HG03520 (cell line): ENCODE data around the gene ACVR1B.

ENCODE experiments used
- ATAC-seq: cut with Tn5 transposase; IDR thresholded peaks from one replicate; pipeline ENCODE4 v1.9.1; 2021; ENCODE audit warnings: mild to moderate bottlenecking, moderate library complexity; ENCODE audit not compliant: unreplicated experiment

ACVR1B gene

GRCh38 chr12:52003591-52003990, 52.1 kb downstream of the ACVR1B start:
- ATAC-seq: no peak

GRCh38 chr12:52004042-52004648, 52.6 kb downstream of the ACVR1B start:
- no peak for ATAC-seq

DNA sequence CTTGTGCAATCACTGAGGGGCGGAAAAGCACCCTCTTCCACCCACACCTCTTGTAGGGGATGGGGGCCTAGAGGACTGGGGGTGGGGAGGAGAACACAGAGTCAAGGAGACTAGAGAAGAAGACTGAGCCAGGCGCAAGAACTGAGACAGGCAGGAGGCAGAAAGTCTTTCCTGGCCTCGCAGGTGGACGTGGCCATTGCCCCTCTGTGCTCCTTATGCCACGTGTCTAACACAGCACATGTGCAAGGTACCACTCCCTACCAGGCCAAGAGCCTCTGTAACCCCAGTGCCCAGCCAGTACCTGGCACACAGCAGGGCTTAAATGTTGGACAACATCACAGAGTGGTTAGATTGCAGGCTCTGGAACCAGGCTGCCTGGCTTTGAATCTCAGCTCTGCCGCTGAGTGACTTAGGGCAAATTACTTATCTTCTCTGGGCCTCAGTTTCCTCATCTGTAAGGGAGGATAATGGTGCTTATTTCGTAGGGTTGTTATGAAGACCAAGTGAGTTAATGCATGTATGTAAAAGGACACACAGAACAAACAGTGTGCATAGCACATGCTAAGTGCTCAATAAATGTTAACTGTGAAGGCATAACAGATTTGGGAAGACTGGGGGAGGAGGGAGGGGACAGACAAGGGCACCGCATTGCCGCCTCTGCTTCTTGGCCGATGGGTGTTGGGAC, 53.9 kb downstream of the ACVR1B start:
- no peak for ATAC-seq

DNA sequence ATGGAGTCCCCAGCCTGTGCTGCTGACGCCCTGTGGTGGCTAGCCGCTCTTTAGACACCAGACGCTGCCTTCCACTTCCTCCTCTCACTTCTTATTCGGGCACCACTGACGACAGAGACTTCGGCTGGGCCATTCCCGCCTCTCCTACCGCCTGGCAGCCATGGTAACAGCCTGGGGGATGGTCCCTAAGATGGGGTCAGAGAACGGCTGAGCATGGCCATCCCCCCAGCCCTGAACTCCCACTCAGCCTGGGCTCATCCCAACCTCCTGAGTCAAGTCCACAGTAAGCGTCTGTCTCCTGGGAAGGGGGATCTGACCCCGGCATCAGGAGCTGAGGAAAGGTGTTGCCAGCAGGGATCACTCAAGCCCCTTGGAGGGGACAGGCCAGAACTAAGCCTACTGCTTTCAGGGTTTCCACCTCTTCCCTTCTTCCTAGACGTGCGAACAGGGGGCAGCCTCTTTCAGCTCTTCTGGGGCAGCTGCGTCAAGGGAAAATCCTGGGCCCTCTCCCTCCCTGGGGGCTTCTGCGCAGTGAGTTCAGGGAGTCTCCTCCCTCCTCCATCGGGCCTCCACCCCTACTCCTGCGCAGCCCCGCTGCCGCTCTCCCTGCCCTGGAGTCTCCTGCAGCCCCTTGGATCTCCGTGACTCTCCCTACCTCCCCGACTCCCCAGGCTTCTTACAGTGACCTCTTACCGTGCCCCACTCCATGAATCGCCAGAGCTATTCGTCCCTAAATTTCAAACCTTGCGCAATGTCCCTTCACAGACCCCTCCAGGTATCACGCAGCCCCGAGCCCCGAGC, 54.6 kb downstream of the ACVR1B start:
- ATAC-seq: no peak

DNA sequence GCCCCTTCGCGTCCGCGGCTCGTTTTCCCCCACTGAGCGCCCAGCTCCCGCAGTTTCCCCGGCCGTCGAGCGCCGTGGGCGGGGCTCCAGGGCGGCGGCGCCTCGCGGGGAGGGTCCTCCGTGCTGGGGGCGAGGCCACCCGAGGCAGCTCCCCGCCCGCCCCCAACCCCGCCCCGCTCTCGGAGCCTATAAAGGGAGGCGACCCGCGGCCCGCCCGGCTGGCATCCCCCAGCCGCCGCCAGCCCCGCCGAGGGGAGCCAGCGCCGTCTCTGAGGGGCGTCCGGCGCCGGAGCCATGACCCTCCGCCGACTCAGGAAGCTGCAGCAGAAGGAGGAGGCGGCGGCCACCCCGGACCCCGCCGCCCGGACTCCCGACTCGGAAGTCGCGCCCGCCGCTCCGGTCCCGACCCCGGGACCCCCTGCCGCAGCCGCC, 55.2 kb downstream of the ACVR1B start, which contains the start of gene TAMALIN:
Gene TAMALIN, plus strand, starts transcription at position 221 of the 432 bp plus-strand sequence. Its CDS starts 74 bp downstream, at position 295.
- no peak for ATAC-seq

DNA sequence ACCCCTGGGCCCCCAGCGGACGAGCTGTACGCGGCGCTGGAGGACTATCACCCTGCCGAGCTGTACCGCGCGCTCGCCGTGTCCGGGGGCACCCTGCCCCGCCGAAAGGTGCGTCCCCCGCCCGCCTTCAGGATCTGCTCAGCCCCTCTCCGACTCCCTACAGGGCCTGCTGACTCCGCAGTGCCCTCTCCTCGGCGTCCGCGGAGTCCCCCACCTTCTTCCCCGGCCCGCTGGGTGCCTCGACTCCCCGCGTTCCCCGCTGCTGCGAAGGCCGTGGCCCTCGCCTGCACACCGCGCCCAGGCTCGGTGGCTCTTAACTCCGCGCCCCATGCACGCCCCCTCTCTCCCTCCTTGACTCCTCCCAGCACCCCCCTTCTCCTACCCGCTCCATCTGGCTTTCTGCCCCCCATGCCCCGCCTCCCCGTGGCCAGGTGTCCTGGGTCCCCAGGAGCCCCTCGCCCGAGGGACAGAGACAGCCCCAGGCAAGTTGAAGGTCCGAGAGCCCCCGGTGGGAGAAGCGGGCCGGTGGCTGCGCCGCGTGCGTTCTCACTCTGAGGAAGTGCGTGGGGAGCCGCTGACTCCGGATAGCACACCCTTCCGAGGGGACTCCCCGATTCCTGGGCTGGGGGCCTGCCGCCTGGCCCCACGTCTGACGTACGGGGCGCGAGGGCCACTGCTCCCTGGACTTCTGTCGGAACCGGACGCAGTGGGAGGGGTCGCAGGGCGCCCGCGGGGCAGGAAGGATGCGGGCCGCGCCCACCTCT, 55.8 kb downstream of the ACVR1B start:
- no peak for ATAC-seq

- no peak for ATAC-seq
Measured at GRCh38 chr12:52007982-52008510, 56.5 kb downstream of the ACVR1B start.

- ATAC-seq: no peak
Measured at GRCh38 chr12:52009081-52009751, 57.7 kb downstream of the ACVR1B start.

- ATAC-seq: no peak
Measured at GRCh38 chr12:52010152-52010622, 58.7 kb downstream of the ACVR1B start.

DNA sequence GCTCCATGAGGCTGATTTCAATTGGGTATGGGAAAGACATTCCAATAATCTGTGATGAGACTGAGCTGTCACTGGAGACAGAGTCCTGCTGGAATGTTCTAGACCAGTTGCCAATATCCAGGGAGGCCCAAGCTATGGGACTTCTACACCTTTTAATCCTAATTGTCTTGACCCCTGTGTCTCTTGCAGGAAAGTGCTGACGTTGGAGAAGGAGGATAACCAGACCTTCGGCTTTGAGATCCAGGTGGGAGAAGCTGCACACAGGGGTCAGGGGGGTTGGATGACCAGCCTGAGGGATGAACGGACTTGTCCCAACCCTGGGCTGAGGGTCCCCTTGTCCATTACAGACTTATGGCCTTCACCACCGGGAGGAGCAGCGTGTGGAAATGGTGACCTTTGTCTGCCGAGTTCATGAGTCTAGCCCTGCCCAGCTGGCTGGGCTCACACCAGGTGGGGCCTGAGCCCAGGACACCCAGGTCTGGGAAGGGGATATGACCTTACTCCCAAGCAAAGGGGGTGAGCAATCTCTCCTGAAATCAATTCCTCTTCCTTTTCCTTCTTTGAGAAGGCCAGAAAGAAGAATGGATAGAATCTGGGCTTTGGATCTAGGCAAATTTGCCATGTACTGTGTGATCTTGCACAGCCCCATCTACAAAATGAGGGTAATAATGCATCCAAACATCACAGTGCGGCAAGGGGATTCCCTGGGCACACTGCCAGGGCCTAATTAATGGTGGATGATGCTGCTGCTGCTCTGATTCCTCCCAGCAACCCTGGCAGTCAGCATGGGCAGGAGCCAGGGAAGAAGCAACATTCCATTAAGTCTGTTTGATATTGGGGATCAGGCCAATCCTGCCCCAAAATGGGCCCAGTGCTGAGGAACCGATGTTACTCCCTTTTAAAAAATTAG, 59.4 kb downstream of the ACVR1B start:
- ATAC-seq: no peak

DNA sequence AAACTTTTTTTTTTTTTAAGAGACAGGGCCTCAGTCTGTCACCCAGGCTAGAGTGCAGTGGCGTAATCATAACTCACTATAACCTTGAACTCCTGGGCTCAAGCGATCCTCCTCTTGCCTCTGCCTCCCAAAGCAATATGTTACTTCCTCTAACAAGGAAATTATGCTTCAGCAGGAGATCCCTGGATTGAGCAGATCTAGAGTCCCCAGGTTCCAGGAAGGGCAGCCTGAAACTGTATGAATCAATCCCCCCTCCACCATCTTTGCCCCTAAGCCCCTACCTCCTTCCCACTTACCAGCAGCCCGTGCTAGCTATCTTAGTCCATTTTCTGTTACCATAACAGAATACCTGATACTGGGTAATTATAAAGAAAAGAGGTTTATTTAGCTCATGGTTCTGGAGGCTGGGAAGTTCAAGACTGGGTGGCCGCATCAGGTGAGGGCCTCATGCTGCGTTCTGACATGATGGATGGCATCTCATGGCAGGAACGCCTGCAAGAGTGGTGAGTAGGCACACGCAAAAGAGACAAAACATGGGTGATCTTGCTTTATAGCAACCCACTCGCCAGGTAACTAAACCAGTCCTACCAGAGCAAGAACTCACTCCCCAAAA, 60.2 kb downstream of the ACVR1B start:
- no peak for ATAC-seq

DNA sequence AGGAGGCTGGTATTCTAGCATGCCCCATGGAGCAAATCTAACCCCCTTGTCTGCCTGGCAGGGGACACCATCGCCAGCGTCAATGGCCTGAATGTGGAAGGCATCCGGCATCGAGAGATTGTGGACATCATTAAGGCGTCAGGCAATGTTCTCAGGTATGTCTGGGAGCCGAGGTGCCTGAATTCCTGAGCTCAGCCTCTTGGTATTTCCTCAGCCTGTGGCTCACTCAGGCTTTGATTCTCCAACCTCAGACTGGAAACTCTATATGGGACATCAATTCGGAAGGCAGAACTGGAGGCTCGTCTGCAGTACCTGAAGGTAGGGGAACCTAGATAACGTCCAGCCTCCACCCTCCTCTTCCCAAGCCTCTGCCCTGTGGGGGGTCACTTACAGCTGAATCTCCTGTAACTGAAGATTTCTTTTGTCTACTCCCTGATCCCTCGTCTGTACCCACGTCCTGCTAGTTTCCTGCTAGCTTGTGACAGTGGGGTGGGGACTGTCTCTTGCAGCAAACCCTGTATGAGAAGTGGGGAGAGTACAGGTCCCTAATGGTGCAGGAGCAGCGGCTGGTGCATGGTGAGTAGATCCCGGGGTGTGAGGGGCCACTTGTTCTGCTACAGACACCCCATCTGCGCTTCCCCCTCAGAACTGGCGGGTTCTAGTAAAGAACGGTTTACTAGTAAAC, 62.3 kb downstream of the ACVR1B start:
- no peak for ATAC-seq

DNA sequence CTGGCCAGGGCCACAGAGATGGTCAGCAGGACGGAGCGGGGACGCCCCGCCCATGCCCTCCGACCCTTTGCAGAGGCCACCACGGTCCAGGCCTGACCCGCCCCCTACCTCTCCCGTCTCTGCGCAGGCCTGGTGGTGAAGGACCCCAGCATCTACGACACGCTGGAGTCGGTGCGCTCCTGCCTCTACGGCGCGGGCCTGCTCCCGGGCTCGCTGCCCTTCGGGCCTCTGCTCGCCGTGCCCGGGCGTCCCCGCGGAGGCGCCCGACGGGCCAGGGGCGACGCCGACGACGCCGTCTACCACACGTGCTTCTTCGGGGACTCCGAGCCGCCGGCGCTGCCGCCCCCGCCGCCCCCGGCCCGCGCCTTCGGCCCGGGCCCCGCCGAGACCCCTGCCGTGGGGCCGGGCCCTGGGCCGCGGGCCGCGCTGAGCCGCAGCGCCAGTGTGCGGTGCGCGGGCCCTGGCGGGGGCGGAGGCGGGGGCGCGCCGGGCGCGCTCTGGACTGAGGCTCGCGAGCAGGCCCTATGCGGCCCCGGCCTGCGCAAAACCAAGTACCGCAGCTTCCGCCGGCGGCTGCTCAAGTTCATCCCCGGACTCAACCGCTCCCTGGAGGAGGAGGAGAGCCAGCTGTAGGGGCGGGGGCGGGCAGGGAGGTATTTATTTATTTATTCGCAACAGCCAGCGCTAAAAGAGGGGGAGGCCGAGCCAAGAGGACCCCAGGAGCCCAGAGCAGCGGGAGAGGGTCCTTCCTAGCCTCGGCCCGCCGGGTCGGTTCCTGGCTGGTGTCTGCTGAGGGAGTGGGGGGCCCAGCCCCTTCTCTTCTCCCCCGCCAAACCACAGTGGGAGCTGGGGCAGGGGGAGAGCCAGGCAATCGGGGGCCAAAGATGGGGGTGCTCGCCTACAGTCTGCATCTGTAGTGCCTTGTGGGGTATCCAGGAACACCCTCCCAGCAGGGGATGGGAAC, 63.4 kb downstream of the ACVR1B start:
- ATAC-seq: no peak

GRCh38 chr12:52015532-52016041, 64.1 kb downstream of the ACVR1B start:
- no peak for ATAC-seq

DNA sequence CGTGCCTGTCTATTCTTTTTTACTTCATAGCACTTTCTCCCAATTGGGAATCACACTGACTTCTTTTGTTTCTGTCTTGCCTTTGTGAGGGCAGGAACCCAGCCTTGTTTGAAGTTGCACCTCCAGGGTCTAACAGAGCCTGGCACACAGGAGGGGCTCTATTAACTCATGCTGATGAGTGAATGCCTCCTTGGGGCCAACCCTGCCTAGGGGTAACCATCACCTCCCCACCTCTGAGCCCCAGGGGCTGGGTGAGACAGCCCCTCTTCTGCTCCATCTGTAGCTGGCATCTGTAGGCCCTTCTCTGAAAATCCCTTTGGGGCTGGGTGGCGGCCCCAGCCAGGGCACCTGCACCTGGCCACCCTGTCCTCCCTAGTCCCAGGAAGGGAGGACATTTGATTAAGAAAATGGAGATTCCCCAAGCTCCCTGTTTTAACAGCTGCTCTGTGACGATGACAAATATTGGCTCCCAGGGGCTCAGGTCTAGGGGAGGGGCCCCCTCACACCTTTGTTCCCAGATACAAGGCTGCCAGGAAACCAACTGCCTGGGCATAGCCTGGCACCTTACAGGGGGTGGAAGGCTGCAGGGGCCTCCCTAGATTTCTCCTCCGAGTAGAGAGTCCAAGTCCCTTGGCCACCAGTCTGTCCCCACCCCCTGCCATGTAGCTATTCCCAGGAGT, 67.1 kb downstream of the ACVR1B start:
- ATAC-seq: no peak

GRCh38 chr12:52019113-52019770, 67.7 kb downstream of the ACVR1B start:
- ATAC-seq: no peak
